ENCODE measurements around the gene ASTL.

DNA sequence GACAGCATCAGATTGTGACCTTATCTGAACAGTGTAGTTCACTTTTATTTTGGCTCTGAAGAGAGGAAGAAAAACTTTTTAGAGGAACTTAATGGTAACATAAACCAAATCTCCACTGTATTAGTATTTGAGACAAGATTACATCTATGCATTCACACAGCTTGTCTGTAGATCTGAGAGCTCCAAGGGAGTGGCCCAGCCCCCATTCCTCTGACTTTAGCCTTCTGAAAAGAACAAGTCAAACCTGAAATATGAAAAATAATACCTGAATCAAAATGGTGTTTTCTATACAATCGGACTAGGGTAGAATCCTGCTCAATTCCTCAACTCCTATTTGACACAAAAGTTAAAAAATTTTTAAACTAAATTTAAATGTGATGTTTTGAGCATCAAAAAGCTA, 47.2 kb upstream of the ASTL start:
- TF ChIP-seq, protein P1, sequence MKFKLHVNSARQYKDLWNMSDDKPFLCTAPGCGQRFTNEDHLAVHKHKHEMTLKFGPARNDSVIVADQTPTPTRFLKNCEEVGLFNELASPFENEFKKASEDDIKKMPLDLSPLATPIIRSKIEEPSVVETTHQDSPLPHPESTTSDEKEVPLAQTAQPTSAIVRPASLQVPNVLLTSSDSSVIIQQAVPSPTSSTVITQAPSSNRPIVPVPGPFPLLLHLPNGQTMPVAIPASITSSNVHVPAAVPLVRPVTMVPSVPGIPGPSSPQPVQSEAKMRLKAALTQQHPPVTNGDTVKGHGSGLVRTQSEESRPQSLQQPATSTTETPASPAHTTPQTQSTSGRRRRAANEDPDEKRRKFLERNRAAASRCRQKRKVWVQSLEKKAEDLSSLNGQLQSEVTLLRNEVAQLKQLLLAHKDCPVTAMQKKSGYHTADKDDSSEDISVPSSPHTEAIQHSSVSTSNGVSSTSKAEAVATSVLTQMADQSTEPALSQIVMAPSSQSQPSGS (CRISPR knock-in tag; IDR thresholded peaks at IDR 0.05; ENCODE audit: borderline replicate concordance, low read depth), result no peak
- TF ChIP-seq ETV6 (CRISPR knock-in tag; IDR thresholded peaks at IDR 0.05), result no peak
- no peak for TF ChIP-seq NR2C2 (CRISPR knock-in tag; IDR thresholded peaks at IDR 0.05)
- TF ChIP-seq, protein P2, sequence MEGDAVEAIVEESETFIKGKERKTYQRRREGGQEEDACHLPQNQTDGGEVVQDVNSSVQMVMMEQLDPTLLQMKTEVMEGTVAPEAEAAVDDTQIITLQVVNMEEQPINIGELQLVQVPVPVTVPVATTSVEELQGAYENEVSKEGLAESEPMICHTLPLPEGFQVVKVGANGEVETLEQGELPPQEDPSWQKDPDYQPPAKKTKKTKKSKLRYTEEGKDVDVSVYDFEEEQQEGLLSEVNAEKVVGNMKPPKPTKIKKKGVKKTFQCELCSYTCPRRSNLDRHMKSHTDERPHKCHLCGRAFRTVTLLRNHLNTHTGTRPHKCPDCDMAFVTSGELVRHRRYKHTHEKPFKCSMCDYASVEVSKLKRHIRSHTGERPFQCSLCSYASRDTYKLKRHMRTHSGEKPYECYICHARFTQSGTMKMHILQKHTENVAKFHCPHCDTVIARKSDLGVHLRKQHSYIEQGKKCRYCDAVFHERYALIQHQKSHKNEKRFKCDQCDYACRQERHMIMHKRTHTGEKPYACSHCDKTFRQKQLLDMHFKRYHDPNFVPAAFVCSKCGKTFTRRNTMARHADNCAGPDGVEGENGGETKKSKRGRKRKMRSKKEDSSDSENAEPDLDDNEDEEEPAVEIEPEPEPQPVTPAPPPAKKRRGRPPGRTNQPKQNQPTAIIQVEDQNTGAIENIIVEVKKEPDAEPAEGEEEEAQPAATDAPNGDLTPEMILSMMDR (IDR thresholded peaks at IDR 0.05), result no peak
- TF ChIP-seq CREB1 (CRISPR knock-in tag; IDR thresholded peaks at IDR 0.05), result no peak
- TF ChIP-seq, protein P3, sequence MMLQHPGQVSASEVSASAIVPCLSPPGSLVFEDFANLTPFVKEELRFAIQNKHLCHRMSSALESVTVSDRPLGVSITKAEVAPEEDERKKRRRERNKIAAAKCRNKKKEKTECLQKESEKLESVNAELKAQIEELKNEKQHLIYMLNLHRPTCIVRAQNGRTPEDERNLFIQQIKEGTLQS (CRISPR knock-in tag; conservative IDR thresholded peaks at IDR 0.05), result no peak
